Measurements from ENCODE around the gene NR6A1.

The NR6A1 gene

DNA sequence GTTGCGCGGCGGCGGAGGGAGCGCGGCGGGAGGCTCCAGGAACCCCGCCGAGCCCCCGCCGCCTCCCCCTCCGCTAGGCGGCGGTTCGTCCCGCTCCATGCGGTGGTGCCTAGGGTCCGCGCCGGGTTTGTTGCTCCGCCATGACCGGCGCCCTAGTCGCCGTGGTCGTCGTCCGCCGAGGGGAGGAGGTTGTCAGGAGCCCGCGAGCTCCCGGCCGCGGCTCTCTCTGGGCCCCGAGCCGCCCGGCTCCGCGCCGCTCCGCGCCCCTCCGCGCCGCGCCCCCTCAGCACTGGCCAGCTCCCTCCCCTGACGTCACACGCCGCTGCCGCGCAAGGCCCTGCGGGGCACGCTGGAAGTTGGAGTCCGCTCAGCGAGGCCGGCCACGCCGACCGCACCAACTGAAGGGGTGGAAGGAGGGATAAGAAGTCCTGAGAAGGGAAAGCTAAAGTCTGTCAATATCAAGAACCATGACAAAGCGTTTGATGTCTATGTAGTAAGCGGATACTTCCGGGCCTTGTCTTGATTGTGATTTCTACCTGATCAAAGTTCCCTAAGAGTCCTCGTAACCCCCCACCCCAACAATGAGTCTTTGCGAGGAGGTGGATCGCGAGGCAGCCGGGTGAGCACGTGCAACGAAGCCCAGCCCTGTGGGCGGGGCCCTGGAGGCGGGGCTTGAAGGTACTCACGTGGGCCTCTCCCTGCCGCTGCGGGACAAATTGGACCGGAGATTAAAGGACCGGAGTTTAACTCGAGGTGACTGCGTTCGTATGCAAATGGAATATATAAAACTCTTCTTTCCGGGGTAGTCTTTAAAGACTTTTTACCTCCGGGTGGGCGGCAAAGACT, at the start of gene NR6A1:
Gene NR6A1 (minus strand): TSS at position 291 of the 846 bp plus-strand sequence.
- DNase-seq, result peak; percentile 97

DNA sequence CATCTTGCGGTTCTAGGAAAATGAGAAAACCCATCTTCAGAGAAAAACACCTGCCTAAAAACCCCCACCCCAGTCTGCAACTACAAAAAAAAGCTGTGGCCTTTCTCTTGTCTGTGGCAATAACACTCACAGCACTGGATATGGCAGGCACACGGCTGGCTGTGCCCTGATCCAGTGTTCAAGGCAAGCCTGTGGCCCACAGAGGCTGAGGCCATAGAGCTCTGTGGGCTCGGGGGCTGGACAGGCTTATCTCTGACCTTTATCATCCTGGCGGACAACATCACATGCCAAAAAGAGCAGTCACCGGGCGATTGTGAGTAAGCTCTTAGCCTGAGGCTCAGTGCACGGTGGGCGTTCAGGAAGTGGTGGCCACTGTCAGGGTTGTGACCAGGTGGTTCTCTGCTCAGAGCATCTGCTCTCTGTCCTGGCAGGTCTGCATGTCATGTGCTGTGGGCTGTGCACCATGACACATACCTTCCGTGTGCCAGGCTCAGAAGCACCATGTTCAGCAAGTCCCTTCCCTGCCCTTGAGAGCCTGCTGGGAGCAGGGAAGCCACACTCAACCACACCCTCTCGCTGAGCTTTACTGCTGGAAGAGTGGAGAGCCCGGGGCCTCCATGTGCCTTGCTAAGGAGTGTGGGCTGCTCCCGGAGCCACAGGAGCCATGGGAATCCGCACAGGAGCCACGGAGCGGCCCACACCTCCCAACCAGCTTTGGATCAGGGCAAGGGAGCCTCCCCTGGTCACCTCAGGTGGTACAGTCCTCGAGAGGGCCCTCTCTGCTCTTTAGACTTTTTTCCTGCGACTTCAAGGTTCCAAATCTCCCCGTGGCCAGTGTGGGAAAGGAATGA, 47.5 kb upstream of the NR6A1 start:
- peak; percentile 24 for DNase-seq

DNA sequence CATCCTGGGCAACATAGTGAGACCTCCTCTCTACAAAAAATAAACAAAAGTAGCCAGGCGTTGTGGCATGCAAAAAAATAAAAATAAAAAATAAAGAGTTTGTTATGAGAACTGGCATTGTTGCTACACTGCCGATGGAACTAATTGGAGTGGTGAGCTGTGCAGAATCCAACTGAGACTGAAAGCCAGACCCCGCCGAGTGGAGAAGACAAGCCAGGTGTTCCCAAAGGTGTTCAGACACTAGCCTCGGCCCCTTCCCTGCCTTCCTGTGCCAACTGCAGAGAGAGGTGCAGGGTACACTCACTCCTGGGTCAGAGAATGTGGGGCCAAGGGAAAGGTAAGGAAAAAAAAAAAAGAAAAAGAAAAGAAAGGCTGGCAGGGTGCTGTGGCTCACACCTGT, 44.5 kb upstream of the NR6A1 start:
- no peak for DNase-seq

DNA sequence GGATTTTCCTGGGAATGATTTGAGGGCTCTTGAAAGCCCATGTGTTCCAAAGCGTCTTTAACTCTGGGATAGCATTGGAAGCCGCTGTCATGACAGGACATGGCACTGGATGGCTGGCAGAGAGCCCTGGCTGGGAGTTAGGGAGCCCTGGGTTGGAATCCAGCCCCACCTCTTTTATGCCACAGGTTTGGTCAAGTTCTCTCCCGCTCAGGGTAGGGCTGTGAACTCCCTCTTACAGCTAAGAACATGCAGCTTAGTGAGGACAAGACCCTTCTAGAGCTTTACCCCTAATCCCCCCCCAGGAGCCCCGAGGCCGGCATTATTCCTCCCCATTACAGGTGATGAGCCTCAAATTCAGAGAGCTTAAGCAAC, 43.0 kb upstream of the NR6A1 start:
- DNase-seq, result no peak

DNA sequence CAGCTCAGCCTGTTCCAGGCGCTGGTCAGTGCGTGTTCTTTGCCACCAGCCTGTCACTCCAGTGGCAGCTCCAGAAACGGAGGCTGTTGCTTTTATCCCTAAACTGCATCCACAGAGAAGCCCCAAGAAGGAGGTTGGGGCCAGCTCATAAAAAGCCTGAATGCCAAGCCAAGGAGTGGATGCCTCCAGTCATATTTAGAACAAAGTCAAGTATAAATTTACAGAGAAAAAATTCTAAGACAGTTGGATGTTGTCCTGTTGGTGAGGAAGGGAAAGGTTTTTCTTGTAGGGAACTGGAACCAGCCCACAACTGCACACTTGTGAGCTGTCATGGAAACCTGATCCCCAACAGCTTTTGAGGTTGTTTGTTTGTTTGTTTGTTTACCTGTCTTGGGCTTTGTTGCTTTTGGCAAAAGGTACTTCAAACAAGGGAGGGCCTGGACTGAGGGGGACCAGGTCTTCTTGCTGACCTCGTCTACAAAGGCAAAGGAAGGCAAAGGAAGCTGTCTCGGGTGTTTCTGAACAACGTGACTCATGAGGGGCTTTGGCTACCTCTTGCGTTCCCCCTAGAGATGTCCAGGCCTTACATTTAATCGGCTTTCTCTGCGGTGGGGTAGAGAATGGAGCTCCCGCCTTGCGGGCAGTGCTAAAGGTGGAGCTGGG, 42.5 kb upstream of the NR6A1 start:
- DNase-seq, result no peak

DNA sequence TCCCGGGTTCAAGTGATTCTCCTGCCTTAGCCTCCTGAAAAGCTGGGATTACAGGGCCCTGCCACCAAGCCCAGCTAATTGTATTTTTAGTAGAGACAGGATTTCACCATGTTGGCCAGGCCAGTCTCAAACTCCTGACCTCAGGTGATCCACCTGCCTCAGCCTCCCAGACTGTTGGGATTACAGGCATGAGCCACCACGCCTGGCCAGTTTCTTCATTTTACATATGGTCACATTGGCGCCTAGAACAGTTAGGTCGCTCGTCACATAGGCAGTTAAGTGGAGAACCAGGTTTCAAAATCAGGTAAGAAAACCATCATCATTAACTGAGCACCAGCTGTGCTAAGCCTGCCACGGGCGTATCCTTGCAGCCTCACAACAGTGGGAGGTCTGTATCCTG, 41.9 kb upstream of the NR6A1 start:
- DNase-seq, result no peak

DNA sequence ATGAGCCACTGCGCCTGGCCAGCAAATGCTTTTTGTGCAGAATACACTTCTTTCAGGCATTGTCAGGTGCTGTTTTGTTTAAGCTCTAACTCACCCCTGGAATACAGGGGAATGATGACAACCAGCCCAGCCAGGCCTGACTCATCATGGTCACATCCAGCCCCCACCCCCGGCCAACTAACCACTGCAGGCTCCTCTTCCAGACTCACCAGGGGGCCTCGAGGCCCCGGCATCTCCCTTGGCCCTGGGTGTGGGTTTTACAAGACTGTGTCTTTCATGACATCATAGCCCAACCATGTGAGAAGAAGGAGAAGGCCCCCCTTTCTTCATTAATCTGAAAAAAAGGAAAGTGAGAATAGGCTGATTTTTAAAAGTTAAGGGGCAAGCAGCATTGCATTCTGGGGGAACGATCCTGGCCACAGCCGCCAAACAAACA, 41.3 kb upstream of the NR6A1 start:
- peak; percentile 30 for DNase-seq

DNA sequence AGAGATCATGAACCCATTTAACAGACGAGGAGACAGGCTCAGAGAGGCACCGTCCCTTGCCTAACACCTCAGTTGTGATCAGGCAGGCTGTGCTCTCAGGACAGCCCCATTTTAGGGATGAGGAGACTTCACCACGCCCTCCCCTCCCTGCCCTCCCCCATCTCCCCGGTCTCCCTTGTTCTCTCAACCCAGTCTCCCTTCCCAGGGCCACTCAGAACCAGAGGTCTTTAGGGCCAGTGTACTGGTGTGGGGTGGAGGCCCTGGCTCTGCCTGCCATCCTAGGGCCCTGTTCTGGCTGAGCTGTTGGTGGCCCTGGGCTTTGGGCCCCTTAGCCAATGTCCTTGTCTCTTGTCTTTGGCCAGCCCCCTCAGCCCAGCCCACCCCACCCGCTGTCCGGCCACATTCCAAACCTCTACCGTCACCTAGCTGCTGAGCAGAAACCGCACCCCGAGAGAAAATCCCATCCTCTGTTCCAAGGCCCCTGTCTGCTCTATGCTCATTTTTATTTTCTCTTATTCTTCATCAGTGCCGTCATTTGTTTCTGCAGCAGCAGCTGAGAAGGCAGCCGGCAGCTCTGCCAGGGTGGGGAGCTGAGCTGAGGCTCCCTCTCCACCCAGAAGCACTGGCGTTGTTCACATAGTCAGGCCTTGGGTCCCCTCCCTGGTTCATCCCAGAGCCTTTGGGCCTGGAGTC, 39.7 kb upstream of the NR6A1 start:
- no peak for DNase-seq

DNA sequence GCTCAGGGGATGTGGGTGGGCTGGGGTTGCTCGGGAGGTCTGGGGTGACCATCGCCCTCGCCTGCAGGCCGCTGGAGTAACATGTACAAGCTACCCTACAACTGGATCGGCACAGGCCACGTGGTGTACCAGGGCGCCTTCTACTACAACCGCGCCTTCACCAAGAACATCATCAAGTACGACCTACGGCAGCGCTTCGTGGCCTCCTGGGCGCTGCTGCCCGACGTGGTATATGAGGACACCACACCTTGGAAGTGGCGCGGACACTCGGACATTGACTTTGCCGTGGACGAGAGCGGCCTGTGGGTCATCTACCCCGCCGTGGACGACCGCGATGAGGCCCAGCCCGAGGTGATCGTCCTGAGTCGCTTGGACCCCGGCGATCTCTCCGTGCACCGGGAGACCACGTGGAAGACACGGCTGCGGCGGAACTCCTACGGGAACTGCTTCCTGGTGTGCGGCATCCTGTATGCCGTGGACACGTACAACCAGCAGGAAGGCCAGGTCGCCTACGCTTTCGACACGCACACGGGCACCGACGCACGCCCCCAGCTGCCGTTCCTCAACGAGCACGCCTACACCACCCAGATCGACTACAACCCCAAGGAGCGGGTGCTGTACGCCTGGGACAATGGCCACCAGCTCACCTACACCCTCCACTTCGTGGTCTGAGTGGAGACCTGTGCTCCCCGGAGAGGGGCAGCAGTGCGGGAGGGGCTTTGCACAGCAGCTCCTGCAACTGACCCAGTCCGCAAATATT, 38.8 kb upstream of the NR6A1 start:
- DNase-seq, result no peak

DNA sequence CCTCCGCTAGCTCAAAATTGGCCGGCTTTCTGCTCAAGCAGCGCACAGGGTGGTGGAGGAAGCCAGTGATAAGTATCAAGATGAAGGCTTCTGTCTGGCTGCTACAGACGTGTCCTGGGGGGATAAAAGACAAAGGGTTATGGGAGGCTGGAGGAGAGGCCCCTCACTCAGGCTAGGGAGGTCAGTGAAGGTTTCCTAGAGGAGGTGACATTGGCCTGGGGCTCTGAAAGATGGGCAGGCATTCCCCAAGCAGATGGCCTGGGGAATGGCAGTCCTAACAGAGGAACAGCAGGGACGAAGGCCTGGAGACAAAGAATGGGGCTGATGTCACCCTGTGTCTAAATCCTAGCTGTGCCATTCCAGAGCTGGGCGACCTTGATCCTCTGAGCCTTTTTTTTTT, 38.1 kb upstream of the NR6A1 start:
- no peak for DNase-seq

DNA sequence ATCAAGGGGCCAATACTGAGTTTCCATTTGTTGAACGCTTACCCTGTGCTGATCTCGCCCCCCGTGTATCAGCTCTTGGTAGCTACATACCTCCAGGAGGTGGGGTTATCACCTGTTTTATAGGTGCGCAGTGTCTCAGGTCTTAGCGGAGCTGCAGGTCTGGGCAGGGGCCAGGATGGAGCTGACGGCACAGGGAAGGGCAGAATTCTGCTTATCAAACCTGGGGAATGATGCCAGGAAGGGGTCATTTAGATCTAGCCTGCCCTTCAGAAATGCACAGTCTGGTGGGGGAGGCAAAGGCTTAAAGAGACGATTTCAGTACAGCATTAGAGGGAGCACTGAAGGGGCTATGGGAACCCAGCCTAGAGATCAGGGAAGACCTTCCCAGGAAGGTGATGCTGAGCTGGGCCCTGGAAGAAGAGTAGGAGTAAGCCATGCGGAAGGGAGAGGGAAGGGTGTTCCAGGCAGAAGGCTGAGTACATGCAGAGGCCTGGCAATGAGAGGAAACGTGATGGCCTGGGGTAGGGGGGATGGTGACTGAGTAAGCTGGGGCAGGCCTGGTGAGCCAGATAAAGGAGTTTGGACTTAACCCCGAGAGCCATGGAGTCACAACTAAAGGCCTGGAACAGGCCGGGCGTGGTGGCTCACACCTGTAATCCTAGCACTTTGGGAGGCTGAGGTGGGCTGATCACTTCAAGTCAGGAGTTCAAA, 37.3 kb upstream of the NR6A1 start:
- no peak for DNase-seq

DNA sequence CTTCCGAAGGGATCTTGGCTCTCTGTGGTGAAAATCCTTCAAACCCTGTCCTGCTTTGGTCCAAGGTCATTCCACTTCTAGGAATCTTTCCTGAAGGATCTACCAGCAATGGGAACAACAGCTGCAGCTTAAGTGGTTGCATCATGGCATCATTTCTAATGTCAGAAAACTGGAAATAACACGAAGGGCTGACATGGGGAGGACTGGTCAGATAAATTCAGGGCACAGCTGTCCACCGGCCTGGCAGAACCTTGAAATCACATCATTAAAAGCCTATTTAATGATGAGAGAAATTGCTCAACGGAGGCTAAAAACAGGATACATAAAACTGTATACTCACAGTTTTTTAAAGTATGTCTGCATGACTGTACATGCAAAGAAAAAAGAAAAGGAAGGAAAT, 34.1 kb upstream of the NR6A1 start:
- no peak for DNase-seq

DNA sequence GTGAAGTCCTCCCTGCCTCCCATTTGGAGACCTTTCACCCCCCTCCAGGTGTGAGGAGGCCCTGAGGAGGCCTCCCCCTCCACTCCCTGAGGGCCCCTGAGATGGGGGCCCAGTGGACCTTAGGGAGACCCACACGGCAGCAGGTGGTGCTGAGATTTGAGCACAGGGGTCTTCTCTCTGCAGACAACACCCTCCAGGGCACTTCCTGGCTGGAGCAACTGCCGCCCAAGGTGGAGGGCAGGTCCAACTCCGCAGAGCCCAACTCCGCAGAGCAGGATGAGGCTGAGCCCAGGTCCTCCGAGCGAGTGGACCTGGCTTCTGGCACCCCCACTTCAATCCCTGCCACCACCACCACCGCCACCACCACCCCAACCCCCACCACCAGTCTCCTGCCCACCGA, 32.8 kb upstream of the NR6A1 start:
- no peak for DNase-seq

DNA sequence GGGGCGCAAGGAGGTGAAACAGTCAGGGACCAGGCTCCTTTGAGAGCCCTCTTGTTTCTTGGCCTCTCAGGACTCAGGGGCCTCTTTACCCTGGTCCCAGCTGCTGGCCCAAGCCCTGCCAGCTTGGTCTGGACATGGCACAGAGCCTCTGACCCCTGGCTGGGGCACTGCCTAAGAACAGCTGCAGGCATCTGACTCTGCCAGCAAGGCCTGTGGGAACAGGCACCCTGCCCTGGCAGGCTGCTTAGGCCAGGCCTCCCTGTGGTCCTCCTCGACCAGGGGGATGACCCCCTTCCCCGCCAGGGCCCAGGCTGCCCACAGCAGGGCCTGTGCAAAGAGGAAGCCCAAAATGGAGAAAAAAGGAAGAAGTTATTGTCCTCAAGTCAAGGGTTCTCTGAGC, 31.3 kb upstream of the NR6A1 start:
- DNase-seq, result no peak

DNA sequence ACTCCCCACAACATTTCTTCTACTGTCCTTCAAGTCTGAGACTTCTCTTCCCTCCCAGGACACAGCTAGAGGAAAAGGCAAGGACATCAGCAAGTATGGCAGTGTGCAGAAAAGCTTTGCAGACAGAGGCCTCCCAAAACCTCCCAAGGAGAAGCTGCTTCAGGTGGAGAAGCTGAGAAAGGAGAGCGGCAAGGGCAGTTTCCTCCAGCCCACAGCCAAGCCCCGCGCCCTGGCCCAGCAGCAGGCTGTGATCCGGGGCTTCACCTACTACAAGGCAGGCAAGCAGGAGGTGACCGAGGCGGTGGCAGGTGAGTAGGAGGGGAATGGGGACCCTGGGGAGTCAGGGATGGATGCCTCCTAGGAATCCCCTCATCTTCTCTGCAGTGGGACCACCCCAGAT, 30.2 kb upstream of the NR6A1 start:
- no peak for DNase-seq

DNA sequence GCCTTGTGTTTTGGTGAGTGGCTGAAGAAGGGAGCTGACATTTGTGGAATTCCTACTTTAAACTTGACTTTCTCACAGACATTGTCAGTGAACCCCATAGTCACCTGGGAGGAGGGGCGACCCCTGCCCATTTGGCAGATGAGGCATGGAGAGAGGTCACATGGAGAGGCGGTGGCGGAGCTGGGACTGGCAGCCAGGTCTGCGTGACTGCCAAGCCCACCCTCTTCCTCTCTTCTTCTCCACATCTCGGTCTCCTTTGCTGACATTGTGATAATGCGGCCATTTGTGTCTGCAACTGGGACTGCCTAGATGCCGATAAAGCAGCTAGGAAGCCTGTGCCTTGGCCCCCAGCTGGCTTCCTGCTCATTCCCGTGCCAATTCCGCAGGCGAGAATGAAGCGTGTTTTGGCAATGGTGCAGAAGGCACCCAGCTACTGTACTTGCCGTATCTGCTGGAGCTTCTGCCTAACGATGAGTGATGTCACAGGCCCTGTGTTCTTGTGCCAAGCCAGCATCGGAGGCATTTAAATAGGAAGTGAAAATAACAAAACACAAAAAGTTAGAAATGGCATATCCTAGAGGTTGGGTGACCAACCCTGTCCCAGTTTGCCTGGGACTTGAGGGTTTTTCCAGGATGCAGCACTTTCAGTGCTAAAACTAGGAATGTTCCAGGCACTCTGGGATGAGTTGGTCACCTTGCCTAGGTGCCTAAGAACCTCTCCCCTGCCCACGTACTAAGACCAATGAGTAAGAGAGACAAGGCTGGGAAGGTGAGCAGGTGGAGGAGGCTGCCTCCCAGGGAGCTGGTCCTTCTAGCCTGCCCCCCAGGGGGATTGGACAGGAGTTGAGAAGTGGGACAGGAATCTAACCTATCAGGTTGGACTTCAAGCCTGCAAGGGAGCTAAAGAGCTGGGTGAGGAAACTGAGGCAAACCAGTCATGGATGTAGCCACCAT, 29.5 kb upstream of the NR6A1 start:
- no peak for DNase-seq

DNA sequence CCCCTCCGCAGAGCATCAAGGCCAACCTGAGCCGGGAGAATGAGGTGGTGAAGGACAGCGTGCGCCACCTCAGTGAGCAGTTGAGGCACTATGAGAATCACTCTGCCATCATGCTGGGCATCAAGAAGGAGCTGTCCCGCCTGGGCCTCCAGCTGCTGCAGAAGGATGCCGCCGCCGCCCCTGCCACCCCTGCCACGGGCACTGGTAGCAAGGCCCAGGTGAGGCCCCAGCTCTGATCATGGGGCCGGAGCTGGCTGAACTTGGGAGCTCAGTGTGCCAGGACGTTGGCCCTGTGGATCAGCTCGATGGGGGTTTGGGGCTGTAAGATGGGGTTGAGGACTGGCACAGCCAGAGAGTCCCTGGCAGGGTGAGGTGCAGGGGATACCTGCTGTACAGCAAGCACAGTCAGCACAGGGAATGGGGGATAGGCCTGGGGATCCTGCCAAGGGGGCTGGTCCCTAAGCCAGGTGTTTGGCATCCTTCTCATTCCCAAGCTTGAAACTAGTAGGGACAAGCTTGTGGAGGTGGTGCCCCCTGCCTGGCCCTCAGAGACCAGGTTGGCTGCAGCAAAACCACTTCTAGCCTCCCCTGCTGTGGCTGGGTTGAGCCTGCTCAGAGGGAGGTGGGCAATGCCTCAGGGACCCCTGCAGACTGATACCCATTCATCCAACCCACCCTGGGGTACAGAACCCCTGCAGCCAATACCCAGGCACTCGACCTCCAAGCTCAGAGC, 28.3 kb upstream of the NR6A1 start:
- no peak for DNase-seq

DNA sequence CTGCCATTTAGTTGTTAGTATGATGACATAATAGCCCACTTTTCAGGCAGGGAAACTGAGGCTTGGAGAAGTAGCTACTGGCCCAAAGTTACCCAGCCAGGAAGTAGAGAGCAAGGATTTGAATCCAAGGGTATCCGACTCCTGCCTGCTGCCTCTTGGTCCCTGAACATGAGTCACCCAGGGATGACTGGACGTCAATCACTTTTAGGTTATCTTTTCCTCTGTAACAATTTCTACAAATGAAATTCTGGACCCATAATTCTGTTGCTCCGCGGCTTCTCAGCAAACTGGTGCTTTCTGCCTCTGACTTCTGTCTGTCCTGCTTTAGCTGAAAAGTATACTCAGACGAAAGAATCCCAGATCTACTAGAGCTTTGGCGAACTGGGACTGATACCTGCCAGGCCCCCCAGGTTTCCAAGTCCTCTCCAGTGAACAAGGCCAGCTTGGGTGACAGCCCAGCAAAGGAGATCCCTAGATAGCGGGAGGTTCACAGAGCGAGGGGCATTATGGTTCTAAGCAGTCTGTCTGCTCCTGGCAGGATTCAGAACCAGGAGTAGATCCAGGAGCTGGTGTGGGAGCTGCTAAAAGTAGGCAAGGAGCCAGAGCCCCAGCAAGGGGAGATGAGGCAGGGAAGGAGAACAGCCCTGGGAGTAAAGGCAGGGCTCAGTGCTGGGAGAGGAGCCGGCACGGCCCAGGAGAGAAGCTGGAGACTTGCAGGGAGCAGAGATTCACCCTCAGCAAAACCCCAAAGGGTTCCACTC, 26.4 kb upstream of the NR6A1 start:
- DNase-seq, result no peak

Measured in activated CD4-positive, alpha-beta T cell treated with anti-CD3 and anti-CD28 coated beads for 48 hours (primary cell).